Hepatocyte (in vitro differentiated cells): ENCODE measurements around the gene GON4L. TPM values are rescaled to one million over a fixed set of nuclear protein-coding genes. Genes with fewer than 3 reads are reported as not detected.

Source experiments
- DNase-seq: peaks from one replicate; pipeline ENCODE4 v3.0.0-alpha.2; 2016; ENCODE audit warnings: low spot score
- H2AFZ ChIP-seq: fragments of 200-600 bp; sonication (generic); 2 replicates; pipeline ENCODE4 v1.6.0; 2016; ENCODE audit warnings: antibody characterized with exemption, mild to moderate bottlenecking
- H3K27ac ChIP-seq: fragments of 200-600 bp; sonication (generic); 2 replicates; pipeline ENCODE4 v1.5.1; 2016; ENCODE audit warnings: mild to moderate bottlenecking
- H3K27me3 ChIP-seq: fragments of 200-600 bp; sonication (generic); 2 replicates; pipeline ENCODE4 v1.6.1; 2016
- H3K36me3 ChIP-seq: fragments of 200-600 bp; sonication (generic); replicated peaks from 2 replicates; pipeline ENCODE4 v1.5.1; 2016; ENCODE audit warnings: low read depth; ENCODE audit not compliant: insufficient read depth
- H3K4me1 ChIP-seq: fragments of 200-600 bp; sonication (generic); 2 replicates; pipeline ENCODE4 v1.5.1; 2016; ENCODE audit warnings: mild to moderate bottlenecking, moderate library complexity; ENCODE audit not compliant: insufficient read depth
- H3K4me2 ChIP-seq: fragments of 200-600 bp; sonication (generic); 2 replicates; pipeline ENCODE4 v1.6.0; 2016
- H3K4me3 ChIP-seq: fragments of 200-600 bp; sonication (generic); 2 replicates; pipeline ENCODE4 v1.5.1; 2016; ENCODE audit warnings: mild to moderate bottlenecking
- H3K79me2 ChIP-seq: fragments of 200-600 bp; sonication (generic); 2 replicates; pipeline ENCODE4 v1.6.0; 2017; ENCODE audit warnings: mild to moderate bottlenecking
- H3K9me2 ChIP-seq: fragments of 200-600 bp; sonication (generic); replicated peaks from 2 replicates; pipeline ENCODE4 v1.6.0; 2017; ENCODE audit warnings: mild to moderate bottlenecking; ENCODE audit not compliant: insufficient read depth
- H3K9me3 ChIP-seq: fragments of 200-600 bp; sonication (generic); 2 replicates; pipeline ENCODE4 v1.5.1; 2016; ENCODE audit warnings: low read depth, mild to moderate bottlenecking
- H4K20me1 ChIP-seq: fragments of 200-600 bp; sonication (generic); 2 replicates; pipeline ENCODE4 v1.6.0; 2016; ENCODE audit warnings: mild to moderate bottlenecking; ENCODE audit not compliant: insufficient read depth, poor library complexity, severe bottlenecking
- CTCF ChIP-seq: fragments of 200-600 bp; sonication (generic); IDR thresholded peaks from 2 replicates; pipeline ENCODE4 v1.5.1; 2016; ENCODE audit warnings: antibody characterized with exemption, mild to moderate bottlenecking; ENCODE audit not compliant: poor library complexity
- EZH2 ChIP-seq: fragments of 200-600 bp; sonication (generic); IDR thresholded peaks from 2 replicates; pipeline ENCODE4 v1.6.1; 2016; ENCODE audit warnings: antibody characterized with exemption, mild to moderate bottlenecking, borderline replicate concordance
- EZH2phosphoT487 ChIP-seq: fragments of 200-600 bp; sonication (generic); IDR thresholded peaks from one replicate; pipeline ENCODE4 v1.6.1; 2018; ENCODE audit warnings: antibody characterized with exemption, mild to moderate bottlenecking, low read depth, moderate library complexity; ENCODE audit not compliant: unreplicated experiment, severe bottlenecking
- WGBS: methylation state at CpG from one replicate; pipeline ENCODE4 v1.1.6; 2016; ENCODE audit warnings: low lambda C conversion rate; ENCODE audit errors: missing lambda C conversion rate; 5-methylcytosine and 5-hydroxymethylcytosine counted together
- polyA plus RNA-seq: library from polyadenylated mRNA; unstranded; fragments of >200 nt; fragmentation: Nextera tagmentation; extraction: Ambion mirVana; gene quantifications from 2 replicates; pipeline ENCODE4 v1.2.1, GENCODE V29; 2016
- total RNA-seq: library from RNA; depleted of rRNA; stranded (reverse); fragments of >200 nt; gene quantifications from 2 replicates; pipeline ENCODE4 v1.2.3, GENCODE V29; 2014

Gene GON4L
- total and polyA plus RNA-seq, 2 experiments from 2014 or later, result 20.8 to 33.3 TPM

- Histone ChIP-seq H3K4me1 (peaks cover 11% of the 10 kb centered on the region), H3K27ac (no peak overlapping the region), H3K9me2 (no peaks in the 10 kb centered on the region), H3K4me2 (no peak overlapping the region), H3K27me3 (no peaks in the 10 kb centered on the region), H3K9me3 (no peaks in the 10 kb centered on the region), H2AFZ (no peak overlapping the region), H3K4me3 (no peak overlapping the region), H3K36me3 (no peaks in the 10 kb centered on the region), H3K79me2 (no peaks in the 10 kb centered on the region), H4K20me1 (no peaks in the 10 kb centered on the region)
- 86% methylated on average over 2 of the region's 2 CpGs for WGBS
- TF ChIP-seq EZH2 (no peak), EZH2phosphoT487 (no peak), CTCF (no peak)
- DNase-seq, result no peak
Measured at GRCh38 chr1:155889566-155889965, 32.6 kb upstream of the GON4L start.

GRCh38 chr1:155888481-155888880 lies 31.5 kb upstream of the GON4L start:
- H3K4me1 ChIP-seq, result peaks cover 17% of the 10 kb centered on the region

GRCh38 chr1:155884982-155885381 lies 28.0 kb upstream of the GON4L start:
- H3K27ac ChIP-seq, result no peak overlapping the region
- H2AFZ ChIP-seq, result no peak overlapping the region
- H3K79me2 ChIP-seq, result no peaks in the 10 kb centered on the region
- no peak for TF ChIP-seq EZH2
- no peak for TF ChIP-seq CTCF
- no peaks in the 10 kb centered on the region for H3K9me2 ChIP-seq
- no peaks in the 10 kb centered on the region for H3K9me3 ChIP-seq
- H3K36me3 ChIP-seq, result no peaks in the 10 kb centered on the region
- no peak overlapping the region for H3K4me3 ChIP-seq
- no peaks in the 10 kb centered on the region for H4K20me1 ChIP-seq
- no peak overlapping the region for H3K4me2 ChIP-seq
- H3K27me3 ChIP-seq, result no peaks in the 10 kb centered on the region
- peaks cover 10% of the 10 kb centered on the region for H3K4me1 ChIP-seq
- DNase-seq, result no peak

More at GRCh38 chr1:155888481-155888880, 31.5 kb upstream of the GON4L start:
- Histone ChIP-seq H3K27me3 (no peaks in the 10 kb centered on the region), H3K9me3 (no peaks in the 10 kb centered on the region), H3K9me2 (no peaks in the 10 kb centered on the region), H3K4me2 (no peak overlapping the region), H3K27ac (no peak overlapping the region), H2AFZ (no peak overlapping the region), H4K20me1 (no peaks in the 10 kb centered on the region), H3K36me3 (no peaks in the 10 kb centered on the region), H3K4me3 (no peak overlapping the region), H3K79me2 (no peaks in the 10 kb centered on the region)
- TF ChIP-seq CTCF, result no peak
- no peak for TF ChIP-seq EZH2
- no peak for TF ChIP-seq EZH2phosphoT487
- DNase-seq, result no peak
- 94% methylated on average over 5 of the region's 5 CpGs for WGBS
